Gastroesophageal sphincter (tissue), 4 donors: ENCODE results near the gene CROCC2. TPM values are rescaled to one million over a fixed set of nuclear protein-coding genes. Genes with fewer than 3 reads are reported as not detected.
A peak's percentile ranks its signal among the peaks of the same experiment; 100 is the strongest.

Experiments
- ATAC-seq: fragments of 150-250 bp; one replicate; pipeline ENCODE4 v1.9.1; 2016; ENCODE audit warnings: mild to moderate bottlenecking, moderate library complexity
- H3K27ac ChIP-seq, 4 donors: fragments of 200-600 bp; sonication (generic) in 3 of 4; 1 replicate in 3 of 4; 2 replicates in 1 of 4; pipeline ENCODE4 v1.5.1; 2016 to 2019
- H3K27me3 ChIP-seq: fragments of 200-600 bp; sonication (generic); one replicate; pipeline ENCODE4 v1.5.1; 2019
- H3K36me3 ChIP-seq, 2 donors: fragments of 200-600 bp; sonication (generic); one replicate each; pipeline ENCODE4 v1.5.1; 2019; ENCODE audit warnings: control low read depth in 1 of 2
- H3K4me1 ChIP-seq, 3 donors: fragments of 200-600 bp; sonication (generic); 1 replicate in 2 of 3; 2 replicates in 1 of 3; pipeline ENCODE4 v1.5.1; 2016 to 2019; ENCODE audit warnings: control low read depth in 2 of 3
- H3K4me3 ChIP-seq, 2 donors: fragments of 200-600 bp; sonication (generic); one replicate each; pipeline ENCODE4 v1.5.1; 2019; ENCODE audit warnings: mild to moderate bottlenecking in 1 of 2, moderate library complexity in 1 of 2
- H3K9me3 ChIP-seq, 3 donors: fragments of 200-600 bp; sonication (generic); one replicate each; pipeline ENCODE4 v1.5.1; 2017 to 2019; ENCODE audit warnings: control low read depth in 2 of 3
- EP300 ChIP-seq: sonication (generic); formaldehyde crosslinking; IDR thresholded peaks from one replicate; pipeline ENCODE4 v1.6.1; 2017; ENCODE audit warnings: antibody characterized with exemption, mild to moderate bottlenecking
- POLR2A ChIP-seq, 2 donors: fragments of 450-650 bp; IDR thresholded peaks; one replicate each; pipeline ENCODE4 v1.6.1; 2017; ENCODE audit warnings: antibody characterized with exemption in 2 of 2, mild to moderate bottlenecking in 2 of 2, moderate library complexity in 1 of 2
- POLR2AphosphoS5 ChIP-seq: sonication (generic); formaldehyde crosslinking; IDR thresholded peaks from one replicate; pipeline ENCODE4 v1.6.1; 2017; ENCODE audit warnings: antibody characterized with exemption
- WGBS, 2 donors: methylation state at CpG; one replicate each; pipeline ENCODE4 v1.1.5; 2018; ENCODE audit warnings: low coverage in 1 of 2; 5-methylcytosine and 5-hydroxymethylcytosine counted together
- total RNA-seq, 4 donors: library from RNA; depleted of rRNA; stranded (reverse); fragments of >200 nt; gene quantifications; one replicate each; pipeline ENCODE4 v1.1.0, GENCODE V29; 2016
- TF ChIP-seq, protein P1 (sequence below), 4 experiments: fragments of 200-600 bp in 2 of 4; fragments of 450-650 bp in 2 of 4; sonication (generic) in 1 of 4; IDR thresholded peaks; one replicate each; pipeline ENCODE4 v1.5.1; 2017 to 2019; ENCODE audit warnings: antibody characterized with exemption in 4 of 4, mild to moderate bottlenecking in 2 of 4, moderate library complexity in 2 of 4

Gene CROCC2
- total RNA-seq, 4 donors from 2014 or later = not detected

DNA sequence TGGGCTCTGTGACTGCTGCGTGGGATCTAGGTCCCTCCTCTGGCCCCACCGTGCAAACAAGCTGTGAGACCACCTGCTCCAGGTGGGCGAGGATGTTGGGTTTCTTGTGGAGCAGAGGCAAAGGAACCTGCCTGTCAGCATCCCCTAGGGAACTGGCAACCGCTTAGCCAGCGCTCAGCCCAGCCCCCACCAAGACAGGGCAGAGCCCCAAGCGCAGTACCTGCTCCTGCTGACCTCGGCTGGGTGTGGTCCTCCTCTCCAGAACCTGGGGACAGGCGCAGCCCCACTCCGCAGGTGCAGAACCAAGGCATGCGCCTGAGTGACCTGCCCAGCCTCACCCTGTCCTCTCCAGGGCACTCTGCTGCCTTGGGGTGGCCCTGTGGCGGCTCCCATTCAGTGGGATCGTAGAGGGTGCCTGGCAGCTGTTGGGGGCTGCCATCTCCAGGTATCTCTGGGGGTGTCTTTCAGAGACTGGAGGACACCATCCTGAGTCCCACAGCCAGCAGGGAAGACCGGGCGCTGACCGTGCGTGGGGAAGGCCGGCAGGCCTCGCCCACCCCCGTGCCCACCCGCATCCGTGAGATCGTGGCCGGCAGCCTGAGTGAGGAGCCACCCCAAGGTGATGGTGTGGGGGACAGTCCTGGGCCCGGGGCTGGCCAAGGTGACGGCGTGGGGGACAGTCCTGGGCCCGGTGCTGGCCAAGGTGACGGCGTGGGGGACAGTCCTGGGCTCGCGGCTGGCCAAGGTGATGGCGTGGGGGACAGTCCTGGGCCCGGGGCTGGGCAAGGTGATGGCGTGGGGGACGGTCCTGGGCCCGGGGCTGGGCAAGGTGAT, 12.3 kb downstream of the CROCC2 start:
- H3K27ac ChIP-seq = no peak overlapping the region
- H3K36me3 ChIP-seq = no peaks in the 10 kb centered on the region
- no peaks in the 10 kb centered on the region for H3K9me3 ChIP-seq
- H3K4me1 ChIP-seq = peaks cover 0 to 37% (median 13%) of the 10 kb centered on the region in 3 donors
- 90% methylated on average over 2 of the region's 36 CpGs; no CpG with 5 or more reads in 1 of the 2 donors for WGBS, 2 donors
- no peak overlapping the region for H3K4me3 ChIP-seq
- peaks cover 49% of the 10 kb centered on the region for H3K27me3 ChIP-seq
- TF ChIP-seq, protein P1, sequence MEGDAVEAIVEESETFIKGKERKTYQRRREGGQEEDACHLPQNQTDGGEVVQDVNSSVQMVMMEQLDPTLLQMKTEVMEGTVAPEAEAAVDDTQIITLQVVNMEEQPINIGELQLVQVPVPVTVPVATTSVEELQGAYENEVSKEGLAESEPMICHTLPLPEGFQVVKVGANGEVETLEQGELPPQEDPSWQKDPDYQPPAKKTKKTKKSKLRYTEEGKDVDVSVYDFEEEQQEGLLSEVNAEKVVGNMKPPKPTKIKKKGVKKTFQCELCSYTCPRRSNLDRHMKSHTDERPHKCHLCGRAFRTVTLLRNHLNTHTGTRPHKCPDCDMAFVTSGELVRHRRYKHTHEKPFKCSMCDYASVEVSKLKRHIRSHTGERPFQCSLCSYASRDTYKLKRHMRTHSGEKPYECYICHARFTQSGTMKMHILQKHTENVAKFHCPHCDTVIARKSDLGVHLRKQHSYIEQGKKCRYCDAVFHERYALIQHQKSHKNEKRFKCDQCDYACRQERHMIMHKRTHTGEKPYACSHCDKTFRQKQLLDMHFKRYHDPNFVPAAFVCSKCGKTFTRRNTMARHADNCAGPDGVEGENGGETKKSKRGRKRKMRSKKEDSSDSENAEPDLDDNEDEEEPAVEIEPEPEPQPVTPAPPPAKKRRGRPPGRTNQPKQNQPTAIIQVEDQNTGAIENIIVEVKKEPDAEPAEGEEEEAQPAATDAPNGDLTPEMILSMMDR (IDR thresholded peaks at IDR 0.05) = no peak
- TF ChIP-seq POLR2AphosphoS5 (no peak), EP300 (no peak), POLR2A (IDR thresholded peaks at IDR 0.05) (no peak)
- ATAC-seq = no peak

DNA sequence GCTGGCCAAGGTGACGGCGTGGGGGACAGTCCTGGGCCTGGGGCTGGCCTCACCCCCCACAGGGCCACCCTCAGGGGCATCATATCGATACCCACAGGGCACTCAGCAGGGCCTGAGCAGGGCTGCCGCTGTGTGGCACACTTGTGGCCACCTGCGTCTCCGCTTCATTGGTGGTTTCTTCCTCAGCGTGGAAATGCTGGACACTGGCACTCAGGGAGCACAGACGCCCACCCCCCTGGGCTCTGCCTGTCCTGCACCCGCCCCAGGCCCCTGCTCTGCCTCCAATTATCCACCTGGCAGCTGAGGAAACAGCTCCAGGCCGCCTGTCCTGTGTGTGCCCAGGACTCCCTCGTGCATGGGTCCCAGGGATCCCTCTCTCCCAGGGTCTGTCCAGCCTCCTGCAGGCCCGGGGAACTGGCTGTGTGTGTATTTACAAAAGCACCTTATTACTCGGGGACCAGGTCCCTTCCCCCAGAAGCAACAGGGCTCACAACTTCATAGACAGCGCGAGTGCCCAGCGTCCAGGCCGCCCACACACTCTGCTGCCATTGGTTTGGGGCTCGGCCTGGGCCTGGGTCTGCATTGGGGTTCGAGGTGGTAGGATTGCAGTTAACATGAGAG, 13.1 kb downstream of the CROCC2 start:
- Histone ChIP-seq H3K27ac (no peak overlapping the region), H3K4me1 (peaks cover 0 to 29% (median 7%) of the 10 kb centered on the region in 3 donors), H3K27me3 (peaks cover 41% of the 10 kb centered on the region), H3K4me3 (no peak overlapping the region), H3K9me3 (no peaks in the 10 kb centered on the region), H3K36me3 (no peaks in the 10 kb centered on the region)
- WGBS, 2 donors = 81% methylated on average over 6 of the region's 19 CpGs; no CpG with 5 or more reads in 1 of the 2 donors
- ATAC-seq = no peak
- TF ChIP-seq POLR2A (IDR thresholded peaks at IDR 0.05) (no peak), POLR2AphosphoS5 (no peak), EP300 (no peak)
- TF ChIP-seq, protein P1 (IDR thresholded peaks at IDR 0.05) = no peak

DNA sequence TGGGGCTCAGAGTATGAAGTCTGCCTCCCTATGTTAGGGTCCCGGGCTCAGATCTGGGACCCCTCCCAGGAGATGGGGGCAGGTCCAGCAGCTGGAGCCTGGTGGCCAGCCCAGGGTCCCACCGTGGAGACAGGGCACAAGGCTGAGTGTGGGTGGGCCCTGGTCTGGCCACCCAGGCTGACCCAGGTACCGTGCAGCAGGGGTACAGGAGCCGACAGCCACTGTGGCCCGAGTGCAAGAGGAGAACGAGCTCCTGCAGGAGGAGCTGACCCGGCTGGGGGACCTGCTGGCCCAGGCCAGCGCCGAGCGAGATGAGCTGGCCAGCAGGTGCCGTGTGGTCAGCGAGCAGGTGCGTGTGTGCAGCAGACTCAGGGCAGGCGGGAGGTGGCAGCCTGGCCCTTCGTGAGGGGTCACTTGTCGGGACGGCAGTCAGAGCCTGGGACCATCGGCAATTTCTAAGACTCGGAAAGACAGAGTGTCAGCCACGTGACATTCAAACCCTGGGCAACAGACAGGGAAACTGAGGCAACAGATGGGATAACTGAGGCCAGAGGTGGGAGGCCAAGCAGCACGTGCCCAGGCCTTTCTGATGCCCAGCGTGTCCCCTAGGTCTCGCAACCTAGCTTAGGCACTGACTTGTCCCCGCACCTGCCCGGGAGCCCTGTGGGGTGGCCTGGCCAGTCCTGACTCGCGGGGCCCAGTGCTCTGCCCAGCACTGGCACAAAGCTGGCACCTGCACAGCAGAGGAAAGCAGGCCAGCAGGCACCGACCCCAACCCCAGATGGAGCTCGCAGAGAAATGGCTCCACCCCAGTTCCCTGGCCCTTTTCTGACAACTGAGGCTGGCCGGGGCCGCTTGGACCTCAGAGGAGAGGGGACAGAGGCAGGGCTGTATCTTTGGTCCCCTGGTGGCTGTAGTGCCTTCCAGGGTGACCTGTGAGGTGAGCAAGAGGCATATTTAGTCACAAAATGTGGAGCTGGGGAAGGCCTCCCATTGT, 13.9 kb downstream of the CROCC2 start:
- no peak overlapping the region for H3K4me3 ChIP-seq
- TF ChIP-seq POLR2A (IDR thresholded peaks at IDR 0.05) (no peak), EP300 (no peak), POLR2AphosphoS5 (no peak)
- TF ChIP-seq, protein P1 (IDR thresholded peaks at IDR 0.05) = no peak
- H3K4me1 ChIP-seq = peaks cover 0 to 21% (median 7%) of the 10 kb centered on the region in 3 donors
- no peak for ATAC-seq
- no peaks in the 10 kb centered on the region for H3K9me3 ChIP-seq
- no CpG with 5 or more reads among the region's 31 CpGs for WGBS, 2 donors
- no peaks in the 10 kb centered on the region for H3K36me3 ChIP-seq
- peaks cover 33% of the 10 kb centered on the region for H3K27me3 ChIP-seq
- no peak overlapping the region for H3K27ac ChIP-seq

DNA sequence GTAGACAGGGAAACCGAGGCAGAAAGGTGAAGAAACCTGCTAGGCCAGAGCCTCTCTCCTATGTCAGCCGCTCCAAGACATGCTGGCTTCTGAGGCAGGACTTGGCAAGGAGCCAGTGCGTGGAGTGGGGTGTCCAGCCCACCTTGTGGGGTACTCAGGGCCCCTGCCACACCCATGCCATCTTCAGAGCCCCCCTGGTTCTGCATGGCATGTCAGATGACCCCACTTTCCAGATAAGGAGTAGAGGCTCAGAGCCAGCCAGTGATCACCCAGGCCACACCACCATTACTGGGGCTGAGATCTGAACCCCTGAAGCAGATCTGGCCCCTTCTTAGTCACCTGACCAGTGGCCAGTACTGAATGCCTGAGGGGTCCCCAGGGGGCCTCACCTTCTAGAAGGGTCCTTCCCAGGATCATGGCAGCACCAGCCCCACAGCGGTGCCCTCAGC, 14.7 kb downstream of the CROCC2 start:
- TF ChIP-seq POLR2AphosphoS5 (no peak), EP300 (no peak), POLR2A (IDR thresholded peaks at IDR 0.05) (no peak)
- TF ChIP-seq, protein P1 (IDR thresholded peaks at IDR 0.05) = no peak
- no peak for ATAC-seq
- Histone ChIP-seq H3K27me3 (peaks cover 26% of the 10 kb centered on the region), H3K36me3 (no peaks in the 10 kb centered on the region), H3K4me1 (peaks cover 0 to 14% (median 6%) of the 10 kb centered on the region in 3 donors), H3K4me3 (no peak overlapping the region), H3K27ac (peak overlapping the region in 1 of 4 donors; percentile 8), H3K9me3 (no peaks in the 10 kb centered on the region)
- WGBS, 2 donors = 58% methylated on average over 2 of the region's 4 CpGs; no CpG with 5 or more reads in 1 of the 2 donors
